ENCODE results near the gene KCNE3.
A peak's percentile ranks its signal among the peaks of the same experiment; 100 is the strongest.

Gene KCNE3

GRCh38 chr11:74462631-74463030 is 4.7 kb downstream of the KCNE3 start:
- Histone ChIP-seq H3K18ac (ENCODE audit: low read depth in 1 of 2, low read length in 2 of 2) (no peak overlapping the region), H3K4me1 (ENCODE audit: control insufficient read depth, insufficient read depth, low read depth, low read length) (peaks cover 14% of the 10 kb centered on the region), H3K27me3 (ENCODE audit: control insufficient read depth in 1 of 2, insufficient read depth in 1 of 2, low read length in 2 of 2) (peaks cover 0 to 52% of the 10 kb centered on the region in 2 experiments), H3K14ac (ENCODE audit: low read length in 2 of 2) (no peak overlapping the region), H3K23ac (ENCODE audit: low read length in 2 of 2) (no peak overlapping the region), H3K36me3 (ENCODE audit: control insufficient read depth in 1 of 2, insufficient read depth in 2 of 2, low read depth in 1 of 2, low read length in 2 of 2) (peaks cover 0 to 26% of the 10 kb centered on the region in 2 experiments), H3K79me1 (replicated peaks; ENCODE audit: low read length, poor library complexity, severe bottlenecking) (peaks cover 18% of the 10 kb centered on the region), H4K91ac (ENCODE audit: low read length) (no peak overlapping the region), H2AK5ac (ENCODE audit: low read length, severe bottlenecking) (no peak overlapping the region), H2BK12ac (ENCODE audit: low read length in 2 of 2) (no peak overlapping the region), H3K9me3 (ENCODE audit: control insufficient read depth, low read length) (no peaks in the 10 kb centered on the region), H2BK120ac (ENCODE audit: low read depth, low read length) (no peak overlapping the region), H2AFZ (ENCODE audit: low read depth, low read length) (no peak overlapping the region), H2BK5ac (ENCODE audit: low read depth, low read length, poor library complexity, severe bottlenecking) (no peak overlapping the region), H4K8ac (ENCODE audit: low read length) (no peak overlapping the region), H3K27ac (ENCODE audit: low read length, poor library complexity, severe bottlenecking) (no peak overlapping the region), H3K4me2 (ENCODE audit: low read length, poor library complexity, severe bottlenecking) (no peak overlapping the region), H2BK15ac (ENCODE audit: low read depth, poor library complexity, severe bottlenecking) (no peak overlapping the region), H3K9ac (ENCODE audit: low read length) (no peak overlapping the region), H3K4ac (ENCODE audit: low read depth in 1 of 2, low read length in 2 of 2) (no peak overlapping the region), H3K4me3 (ENCODE audit: insufficient read depth in 1 of 2, low read depth in 1 of 2, low read length in 2 of 2) (no peak overlapping the region)
- DNase-seq = no peak
- WGBS = 95% methylated on average over 5 of the region's 5 CpGs

- Histone ChIP-seq H3K14ac (ENCODE audit: low read length in 2 of 2) (no peak overlapping the region), H3K27ac (ENCODE audit: low read length, poor library complexity, severe bottlenecking) (no peak overlapping the region), H3K4me2 (ENCODE audit: low read length, poor library complexity, severe bottlenecking) (no peak overlapping the region)
These were observed 5.3 kb downstream of the KCNE3 start for GRCh38 chr11:74462009-74462408.

GRCh38 chr11:74460481-74461154 is 6.7 kb downstream of the KCNE3 start:
- Histone ChIP-seq H3K18ac (ENCODE audit: low read depth in 1 of 2, low read length in 2 of 2) (no peak overlapping the region), H3K9ac (ENCODE audit: low read length) (no peak overlapping the region)

More at GRCh38 chr11:74462009-74462408, 5.3 kb downstream of the KCNE3 start:
- Histone ChIP-seq H3K27me3 (ENCODE audit: control insufficient read depth in 1 of 2, insufficient read depth in 1 of 2, low read length in 2 of 2) (peaks cover 0 to 48% of the 10 kb centered on the region in 2 experiments), H2AK5ac (ENCODE audit: low read length, severe bottlenecking) (no peak overlapping the region), H4K91ac (ENCODE audit: low read length) (no peak overlapping the region), H2BK15ac (ENCODE audit: low read depth, poor library complexity, severe bottlenecking) (peak overlapping the region; percentile 12), H3K36me3 (ENCODE audit: control insufficient read depth in 1 of 2, insufficient read depth in 2 of 2, low read depth in 1 of 2, low read length in 2 of 2) (peaks cover 0 to 32% of the 10 kb centered on the region in 2 experiments), H2BK120ac (ENCODE audit: low read depth, low read length) (no peak overlapping the region), H2BK12ac (ENCODE audit: low read length in 2 of 2) (no peak overlapping the region), H2BK5ac (ENCODE audit: low read depth, low read length, poor library complexity, severe bottlenecking) (no peak overlapping the region), H3K18ac (ENCODE audit: low read depth in 1 of 2, low read length in 2 of 2) (peak overlapping the region in 1 of 2 experiments; percentile 1), H3K4me3 (ENCODE audit: insufficient read depth in 1 of 2, low read depth in 1 of 2, low read length in 2 of 2) (peak overlapping the region in 1 of 2 experiments; percentile 30), H3K4me1 (ENCODE audit: control insufficient read depth, insufficient read depth, low read depth, low read length) (peaks cover 11% of the 10 kb centered on the region), H3K79me1 (replicated peaks; ENCODE audit: low read length, poor library complexity, severe bottlenecking) (peaks cover 22% of the 10 kb centered on the region), H3K9me3 (ENCODE audit: control insufficient read depth, low read length) (no peaks in the 10 kb centered on the region), H3K23ac (ENCODE audit: low read length in 2 of 2) (no peak overlapping the region), H2AFZ (ENCODE audit: low read depth, low read length) (peak overlapping the region; percentile 32), H3K4ac (ENCODE audit: low read depth in 1 of 2, low read length in 2 of 2) (no peak overlapping the region), H4K8ac (ENCODE audit: low read length) (peak overlapping the region; percentile 3), H3K9ac (ENCODE audit: low read length) (no peak overlapping the region)
- 72% methylated on average over 2 of the region's 2 CpGs for WGBS
- DNase-seq = peak; percentile 40

GRCh38 chr11:74460065-74460464 is 7.3 kb downstream of the KCNE3 start:
- WGBS = 91% methylated on average over 2 of the region's 4 CpGs
- H3K4me3 ChIP-seq (ENCODE audit: insufficient read depth in 1 of 2, low read depth in 1 of 2, low read length in 2 of 2) = no peak overlapping the region
- H3K23ac ChIP-seq (ENCODE audit: low read length in 2 of 2) = no peak overlapping the region
- no peak overlapping the region for H3K9ac ChIP-seq (ENCODE audit: low read length)
- no peak overlapping the region for H2BK15ac ChIP-seq (ENCODE audit: low read depth, poor library complexity, severe bottlenecking)
- DNase-seq = no peak
- no peak overlapping the region for H3K27ac ChIP-seq (ENCODE audit: low read length, poor library complexity, severe bottlenecking)
- no peak overlapping the region for H2BK5ac ChIP-seq (ENCODE audit: low read depth, low read length, poor library complexity, severe bottlenecking)
- no peak overlapping the region for H2BK120ac ChIP-seq (ENCODE audit: low read depth, low read length)
- H3K27me3 ChIP-seq (ENCODE audit: control insufficient read depth in 1 of 2, insufficient read depth in 1 of 2, low read length in 2 of 2) = peaks cover 0 to 29% of the 10 kb centered on the region in 2 experiments
- H3K18ac ChIP-seq (ENCODE audit: low read depth in 1 of 2, low read length in 2 of 2) = no peak overlapping the region
- H2AK5ac ChIP-seq (ENCODE audit: low read length, severe bottlenecking) = no peak overlapping the region
- no peak overlapping the region for H4K8ac ChIP-seq (ENCODE audit: low read length)
- no peak overlapping the region for H4K91ac ChIP-seq (ENCODE audit: low read length)
- no peak overlapping the region for H2BK12ac ChIP-seq (ENCODE audit: low read length in 2 of 2)
- no peak overlapping the region for H3K14ac ChIP-seq (ENCODE audit: low read length in 2 of 2)
- H3K36me3 ChIP-seq (ENCODE audit: control insufficient read depth in 1 of 2, insufficient read depth in 2 of 2, low read depth in 1 of 2, low read length in 2 of 2) = peaks cover 0 to 37% of the 10 kb centered on the region in 2 experiments
- no peak overlapping the region for H3K4ac ChIP-seq (ENCODE audit: low read depth in 1 of 2, low read length in 2 of 2)
- no peaks in the 10 kb centered on the region for H3K9me3 ChIP-seq (ENCODE audit: control insufficient read depth, low read length)
- H3K4me2 ChIP-seq (ENCODE audit: low read length, poor library complexity, severe bottlenecking) = no peak overlapping the region
- H3K4me1 ChIP-seq (ENCODE audit: control insufficient read depth, insufficient read depth, low read depth, low read length) = peaks cover 4% of the 10 kb centered on the region
- H3K79me1 ChIP-seq (replicated peaks; ENCODE audit: low read length, poor library complexity, severe bottlenecking) = peaks cover 23% of the 10 kb centered on the region
- H2AFZ ChIP-seq (ENCODE audit: low read depth, low read length) = no peak overlapping the region

More at GRCh38 chr11:74460481-74461154, 6.7 kb downstream of the KCNE3 start:
- Histone ChIP-seq H3K9me3 (ENCODE audit: control insufficient read depth, low read length) (no peaks in the 10 kb centered on the region), H2AFZ (ENCODE audit: low read depth, low read length) (no peak overlapping the region), H2AK5ac (ENCODE audit: low read length, severe bottlenecking) (no peak overlapping the region), H3K27ac (ENCODE audit: low read length, poor library complexity, severe bottlenecking) (no peak overlapping the region), H3K36me3 (ENCODE audit: control insufficient read depth in 1 of 2, insufficient read depth in 2 of 2, low read depth in 1 of 2, low read length in 2 of 2) (peaks cover 0 to 37% of the 10 kb centered on the region in 2 experiments), H3K4me1 (ENCODE audit: control insufficient read depth, insufficient read depth, low read depth, low read length) (peaks cover 7% of the 10 kb centered on the region), H3K4me3 (ENCODE audit: insufficient read depth in 1 of 2, low read depth in 1 of 2, low read length in 2 of 2) (no peak overlapping the region), H2BK120ac (ENCODE audit: low read depth, low read length) (no peak overlapping the region), H4K8ac (ENCODE audit: low read length) (no peak overlapping the region), H2BK12ac (ENCODE audit: low read length in 2 of 2) (no peak overlapping the region), H3K23ac (ENCODE audit: low read length in 2 of 2) (no peak overlapping the region), H3K27me3 (ENCODE audit: control insufficient read depth in 1 of 2, insufficient read depth in 1 of 2, low read length in 2 of 2) (peaks cover 0 to 35% of the 10 kb centered on the region in 2 experiments), H3K79me1 (replicated peaks; ENCODE audit: low read length, poor library complexity, severe bottlenecking) (peaks cover 23% of the 10 kb centered on the region), H3K4me2 (ENCODE audit: low read length, poor library complexity, severe bottlenecking) (no peak overlapping the region), H4K91ac (ENCODE audit: low read length) (no peak overlapping the region), H2BK5ac (ENCODE audit: low read depth, low read length, poor library complexity, severe bottlenecking) (no peak overlapping the region), H2BK15ac (ENCODE audit: low read depth, poor library complexity, severe bottlenecking) (no peak overlapping the region), H3K14ac (ENCODE audit: low read length in 2 of 2) (no peak overlapping the region), H3K4ac (ENCODE audit: low read depth in 1 of 2, low read length in 2 of 2) (no peak overlapping the region)
- DNase-seq = no peak
- WGBS = 81% methylated on average over 2 of the region's 2 CpGs

Data from mesenchymal stem cell (in vitro differentiated cells and primary cell).